NOMO-1 treated with DMSO at 0.1 percent for 48 hours (cell line): ENCODE measurements around the gene EEFSEC.

Experiments used
- DNase-seq: peaks from one replicate; lab custom pipeline; 2025; ENCODE audit not compliant: unreplicated experiment; lab: John Stamatoyannopoulos, UW

EEFSEC gene

DNA sequence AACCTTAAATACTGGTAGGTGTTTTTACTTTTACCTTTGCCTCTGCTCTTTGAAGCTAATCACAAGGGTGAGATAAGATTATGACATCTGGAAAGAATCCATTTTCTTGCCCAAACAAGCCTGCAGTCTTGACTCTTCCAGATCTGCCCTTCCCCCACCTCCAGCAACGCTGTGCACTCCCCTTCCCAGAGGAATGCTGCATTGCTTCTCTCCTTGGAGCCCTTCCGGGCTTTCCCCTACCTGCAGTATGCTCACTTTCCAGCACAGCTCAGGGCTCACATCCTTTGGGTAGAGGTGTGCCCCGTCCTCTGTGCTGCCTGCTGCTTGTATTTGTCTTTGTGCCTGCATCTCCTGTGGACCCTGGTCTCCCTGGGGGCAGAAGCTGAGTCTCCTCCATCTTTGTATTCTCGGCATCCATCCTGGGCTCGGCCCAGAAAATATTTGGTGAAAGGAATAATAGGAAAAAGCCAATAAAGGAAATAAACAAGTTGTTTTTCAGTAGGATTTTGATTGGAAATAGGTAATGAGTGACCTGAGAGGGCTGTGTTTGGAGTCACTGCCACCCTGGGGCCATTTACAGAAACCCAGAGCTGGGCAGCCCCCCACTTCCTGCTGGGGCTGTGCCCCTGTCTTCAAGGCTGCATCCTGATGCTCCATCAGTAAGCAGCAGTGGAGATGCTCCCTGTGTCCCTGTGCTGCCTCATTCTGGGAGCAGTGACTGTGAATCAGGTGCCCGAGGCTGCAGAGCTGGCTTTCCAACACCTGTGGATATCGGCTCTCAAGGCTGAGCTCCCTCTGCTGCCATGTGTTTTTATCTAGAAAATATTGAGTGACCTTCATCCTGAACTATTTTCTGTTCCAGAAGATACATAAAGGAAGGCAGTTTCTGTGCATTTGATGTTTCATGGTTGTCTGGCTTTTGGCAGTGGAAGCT lies 117.5 kb downstream of the EEFSEC start:
- no peak for DNase-seq

GRCh38 chr3:128271536-128272332 lies 118.5 kb downstream of the EEFSEC start:
- DNase-seq = no peak

- DNase-seq = no peak
These were observed 120.0 kb downstream of the EEFSEC start for GRCh38 chr3:128273109-128273840.

DNA sequence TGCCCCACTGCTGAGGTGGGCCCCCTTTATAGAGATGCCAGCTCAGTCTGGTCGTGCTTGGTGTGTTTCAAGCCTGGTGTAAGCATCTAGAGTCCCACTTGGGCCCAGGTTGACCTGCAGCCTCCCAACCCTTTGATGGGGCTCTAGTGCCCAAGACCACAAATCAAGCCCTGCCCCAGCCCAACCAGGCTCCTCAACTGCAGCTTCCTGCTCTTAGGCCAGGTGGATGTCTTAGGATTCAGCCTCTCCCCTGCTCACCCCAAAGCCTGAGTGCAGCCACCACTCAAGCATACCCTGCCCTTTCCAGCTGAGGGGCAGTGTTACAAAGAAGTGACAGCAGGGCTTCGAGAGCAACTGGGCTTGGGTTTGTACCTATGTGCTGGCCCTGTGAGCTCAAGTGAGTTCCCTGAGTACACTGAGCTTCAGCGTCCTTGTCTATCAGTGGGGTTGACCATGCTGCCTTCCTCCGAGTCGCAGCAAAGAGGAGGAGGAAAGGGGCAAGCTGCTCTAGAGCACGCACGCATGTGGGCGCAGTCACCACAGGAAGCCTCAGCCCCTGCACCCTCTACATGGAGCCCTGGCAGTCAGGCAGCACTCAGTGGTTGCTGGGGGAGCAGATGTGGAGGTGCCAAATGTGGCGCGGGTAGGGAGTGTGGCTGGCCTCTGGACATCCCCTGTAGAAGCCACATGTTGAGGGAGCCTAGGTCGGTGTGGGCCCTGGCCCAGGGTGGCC lies 120.7 kb downstream of the EEFSEC start:
- DNase-seq = no peak

- no peak for DNase-seq
These were observed 121.6 kb downstream of the EEFSEC start for GRCh38 chr3:128274837-128275236.

DNA sequence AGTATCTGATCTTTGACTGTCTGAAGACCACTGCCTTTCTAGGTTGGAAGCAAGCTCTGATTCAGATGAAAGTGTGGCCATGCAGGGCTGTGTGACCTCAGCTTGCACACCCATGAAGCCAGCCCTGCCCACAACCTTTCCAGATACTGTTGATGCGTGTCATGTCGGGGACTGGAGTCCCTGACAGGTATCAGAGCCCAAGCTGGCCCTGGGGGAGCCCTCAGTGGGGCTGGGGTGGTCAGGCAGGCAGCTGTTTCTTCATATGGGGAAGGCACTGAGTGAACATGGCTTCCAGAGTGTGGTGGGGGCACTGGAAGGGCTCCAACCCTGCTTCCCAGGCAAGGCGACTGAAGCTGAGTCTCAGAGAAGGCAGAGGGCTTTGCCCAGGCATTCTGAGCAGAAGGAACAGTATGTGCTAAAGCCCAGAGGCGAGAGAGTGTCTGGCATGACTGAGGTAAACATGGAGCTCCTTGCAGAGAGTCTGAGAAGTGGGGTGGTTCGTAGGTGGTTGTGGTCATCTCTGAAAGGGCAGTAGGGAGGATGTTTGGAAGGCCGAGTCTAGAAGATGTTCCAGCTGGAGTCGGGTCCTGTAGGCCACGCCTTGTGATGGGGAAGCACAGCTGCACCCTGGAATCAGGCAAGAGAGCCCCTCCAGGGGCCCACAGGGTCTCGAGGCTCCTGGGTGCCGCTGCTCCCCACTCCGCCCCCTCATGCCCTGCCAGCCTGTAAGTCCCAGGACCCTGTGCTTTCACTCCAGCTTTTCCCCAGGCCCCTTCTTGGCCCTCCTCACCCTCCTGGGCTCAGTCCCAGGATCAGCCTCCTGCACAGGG lies 122.2 kb downstream of the EEFSEC start:
- DNase-seq = no peak

DNA sequence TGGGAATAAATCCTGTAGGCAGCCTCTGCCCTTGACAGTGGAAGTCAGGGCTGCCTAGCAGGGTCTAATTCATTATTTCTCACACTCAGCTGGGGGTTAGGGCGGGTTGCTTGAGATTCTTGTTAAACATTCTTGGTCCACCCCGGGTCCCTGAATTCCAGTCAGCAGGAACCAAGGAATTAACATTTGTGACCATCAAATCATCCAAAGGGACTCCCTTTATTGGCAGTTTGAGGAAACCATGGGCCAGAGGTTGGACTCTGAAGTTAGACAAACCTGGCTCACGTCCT lies 122.8 kb downstream of the EEFSEC start:
- DNase-seq = no peak

- no peak for DNase-seq
These were observed 123.4 kb downstream of the EEFSEC start for GRCh38 chr3:128276577-128277183.

DNA sequence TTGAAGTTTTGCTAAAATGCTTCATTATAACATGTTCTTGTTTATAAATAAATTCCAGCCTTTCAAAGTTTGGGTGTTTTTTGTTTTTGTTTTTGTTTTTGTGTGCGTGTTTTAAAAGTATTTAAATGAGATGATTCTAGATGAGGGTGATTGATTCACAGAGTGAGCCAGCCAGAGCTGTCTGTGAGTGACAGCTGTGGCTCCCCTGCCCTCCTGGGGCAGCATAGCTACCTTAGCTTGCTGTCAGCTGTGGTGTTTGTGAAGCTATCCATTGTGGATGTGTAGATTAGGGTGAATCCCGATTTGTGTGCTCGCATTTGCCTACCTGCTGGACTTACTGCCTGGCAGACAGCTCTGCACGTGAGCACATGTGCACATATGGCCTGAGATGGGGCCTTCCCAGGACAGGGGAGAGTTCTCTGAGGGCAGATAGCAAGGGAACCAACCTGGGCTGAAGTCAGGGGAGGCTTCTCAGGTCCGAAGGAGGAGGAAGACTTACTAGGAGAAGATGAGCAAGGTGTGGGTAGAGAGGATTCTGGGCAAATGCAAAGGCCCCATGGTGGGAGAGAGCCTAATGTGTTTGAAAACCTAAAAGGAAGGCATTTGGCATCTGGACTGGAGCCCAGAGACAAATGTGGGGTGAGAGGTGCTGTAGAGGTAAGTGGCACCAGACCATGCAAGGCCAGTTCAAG lies 124.2 kb downstream of the EEFSEC start:
- no peak for DNase-seq

- DNase-seq = no peak
These were observed 124.8 kb downstream of the EEFSEC start for GRCh38 chr3:128278130-128278529.

DNA sequence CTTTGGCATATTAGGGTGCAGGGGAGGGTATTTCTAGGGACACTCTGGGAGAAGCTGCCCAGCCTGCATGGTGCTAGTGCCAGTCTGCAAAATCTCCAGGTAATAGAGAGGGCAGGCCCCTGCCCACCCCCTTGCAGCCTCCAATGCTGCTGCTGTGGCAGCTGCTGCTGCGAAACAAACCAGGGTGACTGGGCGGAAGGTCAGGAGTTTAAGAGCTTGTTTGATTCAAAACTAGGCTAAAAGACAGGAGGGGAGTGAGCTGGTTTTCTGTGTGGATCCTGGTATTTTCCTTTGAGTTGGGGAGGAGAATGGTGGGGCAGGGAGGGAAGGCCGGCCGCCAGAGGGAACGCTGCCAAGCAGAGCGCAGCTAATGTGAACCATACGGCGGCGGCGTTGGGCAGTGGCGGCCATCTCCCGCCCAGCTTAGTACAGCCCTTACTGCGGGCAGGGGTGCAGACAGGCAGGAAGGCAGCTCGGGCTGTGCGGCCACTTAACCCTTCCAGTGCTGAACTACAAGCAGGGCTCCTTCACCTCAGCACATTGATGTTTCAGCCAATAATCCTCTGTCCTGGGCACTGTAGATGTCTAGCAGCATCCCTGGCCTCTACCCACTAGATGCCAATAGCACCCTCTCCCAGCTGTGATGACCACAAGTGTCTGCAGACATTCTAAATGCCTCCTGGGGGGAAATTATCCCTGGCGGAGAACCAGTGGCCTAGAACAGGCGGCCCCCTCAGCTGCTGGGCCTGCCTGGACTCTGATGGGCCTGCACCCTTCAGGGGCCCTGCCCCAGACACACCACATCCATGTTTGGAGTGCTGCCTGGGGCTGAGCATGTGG lies 125.7 kb downstream of the EEFSEC start:
- DNase-seq = no peak

DNA sequence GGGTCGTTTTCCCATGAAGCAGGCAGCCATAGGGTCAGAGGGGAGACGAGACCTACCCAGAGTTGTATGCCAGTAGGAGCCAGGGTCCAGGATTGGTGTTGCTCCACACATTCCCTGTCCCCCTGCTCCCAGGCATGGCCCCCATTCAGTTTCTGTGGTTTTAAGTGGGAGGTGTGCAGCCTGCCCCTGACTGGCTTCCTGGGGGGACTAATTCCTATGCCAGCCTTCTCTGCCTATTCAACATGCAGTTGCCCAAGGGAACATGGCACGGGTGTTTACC lies 126.3 kb downstream of the EEFSEC start:
- no peak for DNase-seq

- no peak for DNase-seq
These were observed 127.3 kb downstream of the EEFSEC start for GRCh38 chr3:128280481-128281052.

GRCh38 chr3:128281056-128281455 lies 127.8 kb downstream of the EEFSEC start:
- DNase-seq = no peak

DNA sequence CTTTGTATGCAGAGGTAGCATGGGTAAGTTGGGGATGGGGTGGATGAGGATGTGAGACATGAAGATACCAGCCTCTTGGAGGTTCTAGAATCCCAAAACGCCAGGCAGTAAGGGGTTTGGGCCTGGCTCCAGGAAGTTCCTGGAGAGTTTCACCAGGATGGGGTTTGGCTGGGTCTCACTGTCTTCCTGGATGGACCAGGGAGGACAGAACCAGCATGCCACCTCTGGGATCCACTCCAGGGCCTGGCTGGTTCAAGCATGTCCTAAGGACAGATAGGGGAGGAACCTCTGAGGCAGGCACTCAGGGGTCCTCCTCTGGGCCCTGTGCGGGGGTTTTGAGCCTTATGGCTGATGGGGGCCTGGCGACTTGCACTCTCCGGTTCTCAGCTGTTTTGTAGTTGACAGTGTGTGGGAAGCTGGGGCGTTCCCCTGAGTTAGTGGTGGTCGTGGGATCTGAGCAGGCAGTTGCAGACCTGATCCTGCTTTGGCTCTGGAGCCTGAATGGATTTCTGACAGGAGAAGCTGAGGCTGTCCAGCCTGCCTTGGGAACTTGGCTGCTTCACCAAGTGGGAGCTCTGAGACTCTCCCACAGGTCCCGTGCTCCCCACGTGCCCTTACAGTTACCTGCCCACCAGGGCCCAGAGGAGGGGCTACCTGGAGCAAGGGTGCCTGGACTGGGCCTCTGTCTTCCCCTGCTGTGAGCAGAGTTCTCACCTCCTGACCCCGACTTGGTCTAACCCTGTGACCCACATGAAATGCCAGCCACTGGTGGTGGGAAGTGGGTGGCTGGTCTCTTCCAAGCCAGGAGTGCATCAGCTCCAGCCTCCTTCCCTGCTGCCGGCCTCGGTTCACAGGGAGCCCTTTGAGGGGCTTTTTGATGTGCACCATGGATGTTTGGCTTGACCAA lies 128.4 kb downstream of the EEFSEC start:
- no peak for DNase-seq

- no peak for DNase-seq
These were observed 129.3 kb downstream of the EEFSEC start for GRCh38 chr3:128282380-128283196.
